ENCODE measurements around the gene GNB1L. TPM values are rescaled to one million over a fixed set of nuclear protein-coding genes. Genes with fewer than 3 reads are reported as not detected.

GNB1L gene
- total and polyA plus RNA-seq, 10 of the 15 experiments (the other 5 are each of a cell fraction or from before 2014, with no cell fraction given), result 0.21 to 19.4 (median 6.8) TPM

DNA sequence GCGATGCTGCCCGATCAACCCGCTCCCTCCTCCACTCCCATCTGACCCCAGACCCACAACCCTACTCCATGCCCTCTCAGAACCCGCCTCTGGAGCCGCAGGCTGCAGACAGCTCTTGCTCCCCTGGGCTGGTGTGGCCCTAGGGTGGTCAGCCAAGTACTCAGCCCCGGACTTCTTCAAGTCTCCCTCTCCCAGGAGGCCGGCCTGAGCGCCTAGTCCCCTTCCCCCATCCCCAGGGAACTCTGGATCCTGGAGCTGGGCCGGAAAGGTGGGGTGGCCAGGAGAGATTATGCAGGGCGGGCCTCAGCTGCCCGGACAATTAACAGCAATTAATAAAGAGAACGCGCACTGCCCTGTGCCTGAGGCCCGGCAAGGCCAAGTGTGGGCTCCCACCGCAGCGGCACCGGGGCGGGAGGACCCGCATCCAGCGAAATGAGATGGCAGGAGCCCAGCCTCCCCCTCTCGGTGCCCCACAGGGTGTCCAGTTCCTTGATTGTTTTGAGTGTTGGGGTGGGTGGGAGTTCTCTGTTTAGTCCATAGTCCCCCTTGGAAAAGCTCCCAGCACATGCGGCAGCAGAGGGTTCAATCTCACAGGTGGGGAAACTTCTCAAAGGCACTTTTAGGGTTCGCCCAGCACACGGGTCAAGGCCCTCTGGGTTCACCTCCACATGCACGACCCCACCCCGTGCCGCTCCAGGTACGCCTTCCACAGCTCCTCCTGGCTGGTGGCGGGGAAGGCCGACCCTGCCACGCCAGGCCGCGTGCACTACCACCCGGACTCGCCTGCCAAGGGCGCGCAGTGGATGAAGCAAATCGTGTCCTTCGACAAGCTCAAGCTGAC, 91.0 kb downstream of the GNB1L start:
- Histone ChIP-seq H3K27ac (ENCODE audit: control insufficient read depth, insufficient read depth) (no peak overlapping the region), H3K27me3 (replicated peaks in 1 of 2; ENCODE audit: control insufficient read depth in 2 of 2, insufficient read depth in 2 of 2, low read length in 1 of 2) (peaks cover 12 to 16% of the 10 kb centered on the region in 2 experiments), H3K36me3 (ENCODE audit: control insufficient read depth in 2 of 2, insufficient read depth in 2 of 2, low read length in 1 of 2) (no peaks in the 10 kb centered on the region), H3K9me3 (replicated peaks; ENCODE audit: control insufficient read depth, insufficient read depth, low read length) (no peaks in the 10 kb centered on the region), H2AFZ (ENCODE audit: control insufficient read depth, low read depth, low read length) (no peak overlapping the region), H3K4me3 (no peak overlapping the region), H3K79me2 (ENCODE audit: control insufficient read depth, insufficient read depth, low read length) (no peaks in the 10 kb centered on the region), H3K4me1 (ENCODE audit: control insufficient read depth, insufficient read depth, low read length) (no peaks in the 10 kb centered on the region), H4K20me1 (ENCODE audit: control insufficient read depth, insufficient read depth) (no peaks in the 10 kb centered on the region), H3K9ac (ENCODE audit: control insufficient read depth, insufficient read depth, low read length) (no peak overlapping the region), H3K4me2 (ENCODE audit: control insufficient read depth, insufficient read depth) (no peak overlapping the region)
- in situ Hi-C loops (cut with MboI), result no loop called here
- SMC1A ChIA-PET (ENCODE audit: uncharacterized antibody, unreplicated experiment), result interaction anchor here (0.8 kb wide), 1 partner anchor 34 kb away, joined by 3 read pairs; no protein-coding TSS in a partner anchor
- CTCF ChIA-PET, result no interaction called here
- DNase-seq (ENCODE audit: low read depth, low spot score) (no peak), ATAC-seq (no peak), FAIRE-seq (no peak)
- POLR2A ChIA-PET, result no interaction called here
- 74% methylated on average over 39 of the region's 39 CpGs for WGBS (ENCODE audit: insufficient coverage, insufficient replicate concordance, low lambda C conversion rate, missing lambda C conversion rate)
- intact Hi-C loops (cut with micrococcal nuclease; ENCODE audit: unreplicated experiment), result no loop called here
- RAD21 ChIA-PET (ENCODE audit: unreplicated experiment), result interaction anchor here (1.1 kb wide), 1 partner anchor 13 kb away, joined by 3 read pairs; no protein-coding TSS in a partner anchor
- BruUV-seq (replicated peaks), result no TSS peak
- TF ChIP-seq, protein P1, sequence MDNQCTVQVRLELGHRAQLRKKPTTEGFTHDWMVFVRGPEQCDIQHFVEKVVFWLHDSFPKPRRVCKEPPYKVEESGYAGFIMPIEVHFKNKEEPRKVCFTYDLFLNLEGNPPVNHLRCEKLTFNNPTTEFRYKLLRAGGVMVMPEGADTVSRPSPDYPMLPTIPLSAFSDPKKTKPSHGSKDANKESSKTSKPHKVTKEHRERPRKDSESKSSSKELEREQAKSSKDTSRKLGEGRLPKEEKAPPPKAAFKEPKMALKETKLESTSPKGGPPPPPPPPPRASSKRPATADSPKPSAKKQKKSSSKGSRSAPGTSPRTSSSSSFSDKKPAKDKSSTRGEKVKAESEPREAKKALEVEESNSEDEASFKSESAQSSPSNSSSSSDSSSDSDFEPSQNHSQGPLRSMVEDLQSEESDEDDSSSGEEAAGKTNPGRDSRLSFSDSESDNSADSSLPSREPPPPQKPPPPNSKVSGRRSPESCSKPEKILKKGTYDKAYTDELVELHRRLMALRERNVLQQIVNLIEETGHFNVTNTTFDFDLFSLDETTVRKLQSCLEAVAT (IDR thresholded peaks at IDR 0.05), result no peak
- TF ChIP-seq TCF12 (IDR thresholded peaks at IDR 0.05; ENCODE audit: low read depth, low read length) (no peak), HDAC6 (IDR thresholded peaks at IDR 0.05; ENCODE audit: unreplicated experiment) (no peak), EZH2 (IDR thresholded peaks at IDR 0.05; ENCODE audit: borderline replicate concordance, control insufficient read depth, low read depth, low read length) (no peak), CHD2 (IDR thresholded peaks at IDR 0.05; ENCODE audit: borderline replicate concordance, low read depth, low read length) (no peak), NFXL1 (IDR thresholded peaks at IDR 0.05; ENCODE audit: borderline replicate concordance) (no peak), ZNF384 (IDR thresholded peaks at IDR 0.05; ENCODE audit: borderline replicate concordance, low read depth, low read length) (no peak), TBL1XR1 (IDR thresholded peaks at IDR 0.05; ENCODE audit: low read depth, low read length) (no peak), NBN (IDR thresholded peaks at IDR 0.05) (no peak), HDAC2 (IDR thresholded peaks at IDR 0.05) (no peak)
- TF ChIP-seq, protein P2, sequence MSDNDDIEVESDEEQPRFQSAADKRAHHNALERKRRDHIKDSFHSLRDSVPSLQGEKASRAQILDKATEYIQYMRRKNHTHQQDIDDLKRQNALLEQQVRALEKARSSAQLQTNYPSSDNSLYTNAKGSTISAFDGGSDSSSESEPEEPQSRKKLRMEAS (IDR thresholded peaks at IDR 0.05; ENCODE audit: low read depth, low read length), result no peak
- TF ChIP-seq, protein P3, sequence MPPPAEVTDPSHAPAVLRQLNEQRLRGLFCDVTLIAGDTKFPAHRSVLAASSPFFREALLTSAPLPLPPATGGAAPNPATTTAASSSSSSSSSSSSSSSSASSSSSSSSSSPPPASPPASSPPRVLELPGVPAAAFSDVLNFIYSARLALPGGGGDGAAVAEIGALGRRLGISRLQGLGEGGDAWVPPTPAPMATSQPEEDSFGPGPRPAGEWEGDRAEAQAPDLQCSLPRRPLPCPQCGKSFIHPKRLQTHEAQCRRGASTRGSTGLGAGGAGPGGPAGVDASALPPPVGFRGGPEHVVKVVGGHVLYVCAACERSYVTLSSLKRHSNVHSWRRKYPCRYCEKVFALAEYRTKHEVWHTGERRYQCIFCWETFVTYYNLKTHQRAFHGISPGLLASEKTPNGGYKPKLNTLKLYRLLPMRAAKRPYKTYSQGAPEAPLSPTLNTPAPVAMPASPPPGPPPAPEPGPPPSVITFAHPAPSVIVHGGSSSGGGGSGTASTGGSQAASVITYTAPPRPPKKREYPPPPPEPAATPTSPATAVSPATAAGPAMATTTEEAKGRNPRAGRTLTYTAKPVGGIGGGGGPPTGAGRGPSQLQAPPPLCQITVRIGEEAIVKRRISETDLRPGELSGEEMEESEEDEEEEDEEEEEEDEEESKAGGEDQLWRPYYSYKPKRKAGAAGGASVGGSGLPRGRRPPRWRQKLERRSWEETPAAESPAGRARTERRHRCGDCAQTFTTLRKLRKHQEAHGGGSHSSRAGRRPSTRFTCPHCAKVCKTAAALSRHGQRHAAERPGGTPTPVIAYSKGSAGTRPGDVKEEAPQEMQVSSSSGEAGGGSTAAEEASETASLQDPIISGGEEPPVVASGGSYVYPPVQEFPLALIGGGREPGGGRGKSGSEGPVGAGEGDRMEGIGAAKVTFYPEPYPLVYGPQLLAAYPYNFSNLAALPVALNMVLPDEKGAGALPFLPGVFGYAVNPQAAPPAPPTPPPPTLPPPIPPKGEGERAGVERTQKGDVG (CRISPR knock-in tag; IDR thresholded peaks at IDR 0.05), result no peak
- TF ChIP-seq, protein P4, sequence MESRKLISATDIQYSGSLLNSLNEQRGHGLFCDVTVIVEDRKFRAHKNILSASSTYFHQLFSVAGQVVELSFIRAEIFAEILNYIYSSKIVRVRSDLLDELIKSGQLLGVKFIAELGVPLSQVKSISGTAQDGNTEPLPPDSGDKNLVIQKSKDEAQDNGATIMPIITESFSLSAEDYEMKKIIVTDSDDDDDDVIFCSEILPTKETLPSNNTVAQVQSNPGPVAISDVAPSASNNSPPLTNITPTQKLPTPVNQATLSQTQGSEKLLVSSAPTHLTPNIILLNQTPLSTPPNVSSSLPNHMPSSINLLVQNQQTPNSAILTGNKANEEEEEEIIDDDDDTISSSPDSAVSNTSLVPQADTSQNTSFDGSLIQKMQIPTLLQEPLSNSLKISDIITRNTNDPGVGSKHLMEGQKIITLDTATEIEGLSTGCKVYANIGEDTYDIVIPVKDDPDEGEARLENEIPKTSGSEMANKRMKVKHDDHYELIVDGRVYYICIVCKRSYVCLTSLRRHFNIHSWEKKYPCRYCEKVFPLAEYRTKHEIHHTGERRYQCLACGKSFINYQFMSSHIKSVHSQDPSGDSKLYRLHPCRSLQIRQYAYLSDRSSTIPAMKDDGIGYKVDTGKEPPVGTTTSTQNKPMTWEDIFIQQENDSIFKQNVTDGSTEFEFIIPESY (IDR thresholded peaks at IDR 0.05), result no peak
- TF ChIP-seq, protein P5, sequence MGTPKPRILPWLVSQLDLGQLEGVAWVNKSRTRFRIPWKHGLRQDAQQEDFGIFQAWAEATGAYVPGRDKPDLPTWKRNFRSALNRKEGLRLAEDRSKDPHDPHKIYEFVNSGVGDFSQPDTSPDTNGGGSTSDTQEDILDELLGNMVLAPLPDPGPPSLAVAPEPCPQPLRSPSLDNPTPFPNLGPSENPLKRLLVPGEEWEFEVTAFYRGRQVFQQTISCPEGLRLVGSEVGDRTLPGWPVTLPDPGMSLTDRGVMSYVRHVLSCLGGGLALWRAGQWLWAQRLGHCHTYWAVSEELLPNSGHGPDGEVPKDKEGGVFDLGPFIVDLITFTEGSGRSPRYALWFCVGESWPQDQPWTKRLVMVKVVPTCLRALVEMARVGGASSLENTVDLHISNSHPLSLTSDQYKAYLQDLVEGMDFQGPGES (IDR thresholded peaks at IDR 0.05), result no peak

Data from GM12878 (cell line).